ENCODE results near the gene SNRK. TPM values are rescaled to one million over a fixed set of nuclear protein-coding genes. Genes with fewer than 3 reads are reported as not detected.

The SNRK gene
- total and polyA plus RNA-seq, 2 of the 13 experiments (the other 11 are each of a cell fraction or from before 2014, with no cell fraction given) = 11.4 to 16.1 TPM

- TF ChIP-seq FOXA1 (IDR thresholded peaks at IDR 0.05) (no peak), FOXA1 (CRISPR knock-in tag; IDR thresholded peaks at IDR 0.05) (peak; percentile 31; the same call in 1 of the 2 replicates), ZFP90 (CRISPR knock-in tag; IDR thresholded peaks at IDR 0.05; ENCODE audit: borderline replicate concordance) (no peak), ZNF775 (CRISPR knock-in tag; IDR thresholded peaks at IDR 0.05; ENCODE audit: borderline replicate concordance) (no peak), SOX5 (CRISPR knock-in tag; IDR thresholded peaks at IDR 0.05; ENCODE audit: borderline replicate concordance) (no peak), BCL6 (CRISPR knock-in tag; IDR thresholded peaks at IDR 0.05) (no peak; the same call in none of the 2 replicates), ZNF3 (CRISPR knock-in tag; IDR thresholded peaks at IDR 0.05) (no peak), ZNF550 (CRISPR knock-in tag; IDR thresholded peaks at IDR 0.05; ENCODE audit: borderline replicate concordance) (no peak), CBX5 (CRISPR knock-in tag; IDR thresholded peaks at IDR 0.05; ENCODE audit: borderline replicate concordance) (no peak), ZNF180 (CRISPR knock-in tag; IDR thresholded peaks at IDR 0.05; ENCODE audit: borderline replicate concordance, low read depth) (no peak)
- TF ChIP-seq, protein P1, sequence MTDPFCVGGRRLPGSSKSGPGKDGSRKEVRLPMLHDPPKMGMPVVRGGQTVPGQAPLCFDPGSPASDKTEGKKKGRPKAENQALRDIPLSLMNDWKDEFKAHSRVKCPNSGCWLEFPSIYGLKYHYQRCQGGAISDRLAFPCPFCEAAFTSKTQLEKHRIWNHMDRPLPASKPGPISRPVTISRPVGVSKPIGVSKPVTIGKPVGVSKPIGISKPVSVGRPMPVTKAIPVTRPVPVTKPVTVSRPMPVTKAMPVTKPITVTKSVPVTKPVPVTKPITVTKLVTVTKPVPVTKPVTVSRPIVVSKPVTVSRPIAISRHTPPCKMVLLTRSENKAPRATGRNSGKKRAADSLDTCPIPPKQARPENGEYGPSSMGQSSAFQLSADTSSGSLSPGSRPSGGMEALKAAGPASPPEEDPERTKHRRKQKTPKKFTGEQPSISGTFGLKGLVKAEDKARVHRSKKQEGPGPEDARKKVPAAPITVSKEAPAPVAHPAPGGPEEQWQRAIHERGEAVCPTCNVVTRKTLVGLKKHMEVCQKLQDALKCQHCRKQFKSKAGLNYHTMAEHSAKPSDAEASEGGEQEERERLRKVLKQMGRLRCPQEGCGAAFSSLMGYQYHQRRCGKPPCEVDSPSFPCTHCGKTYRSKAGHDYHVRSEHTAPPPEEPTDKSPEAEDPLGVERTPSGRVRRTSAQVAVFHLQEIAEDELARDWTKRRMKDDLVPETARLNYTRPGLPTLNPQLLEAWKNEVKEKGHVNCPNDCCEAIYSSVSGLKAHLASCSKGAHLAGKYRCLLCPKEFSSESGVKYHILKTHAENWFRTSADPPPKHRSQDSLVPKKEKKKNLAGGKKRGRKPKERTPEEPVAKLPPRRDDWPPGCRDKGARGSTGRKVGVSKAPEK (CRISPR knock-in tag; IDR thresholded peaks at IDR 0.05; ENCODE audit: borderline replicate concordance) = no peak
These were observed 8.6 kb downstream of the SNRK start (continued) for GRCh38 chr3:43294975-43295374.

GRCh38 chr3:43296565-43296964 is 10.2 kb downstream of the SNRK start:
- in situ Hi-C loops (cut with HindIII; ENCODE audit: extremely low pct_ligation_motif_present, low pct_unique_long_range_greater_than_20kb) (no loop called here), intact Hi-C loops (cut with micrococcal nuclease; ENCODE audit: unreplicated experiment) (no loop called here)
- H2AFZ ChIP-seq (ENCODE audit: low read length) = no peak overlapping the region
- ChIA-PET POLR2A (no interaction called here), CTCF (ENCODE audit: low intra/inter-chr PET ratio, low total read pairs) (no interaction called here)
- peaks cover 78% of the 10 kb centered on the region for H4K20me1 ChIP-seq (ENCODE audit: insufficient read depth, low read length)
- H3K79me2 ChIP-seq (ENCODE audit: insufficient read depth, low read length) = peaks cover 98% of the 10 kb centered on the region
- no peak overlapping the region for H3K27ac ChIP-seq (ENCODE audit: extremely low read length, insufficient read depth, low read length)
- ATAC-seq (no peak), FAIRE-seq (no peak), DNase-seq (ENCODE audit: low spot score) (no peak)
- BruUV-seq (replicated peaks) = no TSS peak
- peaks cover 5 to 14% of the 10 kb centered on the region in 2 experiments; a peak in 2 of 5 replicates for H3K36me3 ChIP-seq (replicated peaks in 1 of 2; ENCODE audit: control insufficient read depth in 1 of 2, insufficient read depth in 2 of 2, low read length in 2 of 2)
- WGBS (ENCODE audit: low lambda C conversion rate) = 79% methylated on average over 1 of the region's 1 CpG
- no peak overlapping the region for H3K9ac ChIP-seq (ENCODE audit: insufficient read depth, low read depth, low read length)
- H3K9me3 ChIP-seq (ENCODE audit: low read length) = no peaks in the 10 kb centered on the region
- peaks cover 62% of the 10 kb centered on the region for H3K4me1 ChIP-seq (ENCODE audit: insufficient read depth, low read length)
- no peaks in the 10 kb centered on the region for H3K27me3 ChIP-seq (ENCODE audit: control insufficient read depth in 1 of 2, insufficient read depth in 2 of 2, low read length in 2 of 2)
- no peak overlapping the region for H3K4me3 ChIP-seq (replicated peaks in 1 of 3; ENCODE audit: insufficient read depth in 1 of 3, low read depth in 2 of 3, low read length in 3 of 3)
- H3K4me2 ChIP-seq (ENCODE audit: low read depth, low read length) = no peak overlapping the region
- TF ChIP-seq MED1 (CRISPR knock-in tag; IDR thresholded peaks at IDR 0.05) = no peak
- TF ChIP-seq, protein P2, sequence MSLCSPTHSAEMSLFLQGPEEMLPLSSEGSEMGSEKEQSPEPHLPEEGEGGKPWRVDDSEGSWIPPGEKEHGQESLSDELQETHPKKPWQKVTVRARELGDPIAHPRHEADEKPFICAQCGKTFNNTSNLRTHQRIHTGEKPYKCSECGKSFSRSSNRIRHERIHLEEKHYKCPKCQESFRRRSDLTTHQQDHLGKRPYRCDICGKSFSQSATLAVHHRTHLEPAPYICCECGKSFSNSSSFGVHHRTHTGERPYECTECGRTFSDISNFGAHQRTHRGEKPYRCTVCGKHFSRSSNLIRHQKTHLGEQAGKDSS (CRISPR knock-in tag; IDR thresholded peaks at IDR 0.05; ENCODE audit: borderline replicate concordance, low read depth) = no peak
- no peak for TF ChIP-seq HIVEP1 (CRISPR knock-in tag; IDR thresholded peaks at IDR 0.05)
- TF ChIP-seq, protein P3, sequence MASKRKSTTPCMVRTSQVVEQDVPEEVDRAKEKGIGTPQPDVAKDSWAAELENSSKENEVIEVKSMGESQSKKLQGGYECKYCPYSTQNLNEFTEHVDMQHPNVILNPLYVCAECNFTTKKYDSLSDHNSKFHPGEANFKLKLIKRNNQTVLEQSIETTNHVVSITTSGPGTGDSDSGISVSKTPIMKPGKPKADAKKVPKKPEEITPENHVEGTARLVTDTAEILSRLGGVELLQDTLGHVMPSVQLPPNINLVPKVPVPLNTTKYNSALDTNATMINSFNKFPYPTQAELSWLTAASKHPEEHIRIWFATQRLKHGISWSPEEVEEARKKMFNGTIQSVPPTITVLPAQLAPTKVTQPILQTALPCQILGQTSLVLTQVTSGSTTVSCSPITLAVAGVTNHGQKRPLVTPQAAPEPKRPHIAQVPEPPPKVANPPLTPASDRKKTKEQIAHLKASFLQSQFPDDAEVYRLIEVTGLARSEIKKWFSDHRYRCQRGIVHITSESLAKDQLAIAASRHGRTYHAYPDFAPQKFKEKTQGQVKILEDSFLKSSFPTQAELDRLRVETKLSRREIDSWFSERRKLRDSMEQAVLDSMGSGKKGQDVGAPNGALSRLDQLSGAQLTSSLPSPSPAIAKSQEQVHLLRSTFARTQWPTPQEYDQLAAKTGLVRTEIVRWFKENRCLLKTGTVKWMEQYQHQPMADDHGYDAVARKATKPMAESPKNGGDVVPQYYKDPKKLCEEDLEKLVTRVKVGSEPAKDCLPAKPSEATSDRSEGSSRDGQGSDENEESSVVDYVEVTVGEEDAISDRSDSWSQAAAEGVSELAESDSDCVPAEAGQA (IDR thresholded peaks at IDR 0.05; ENCODE audit: low read depth) = no peak
- TF ChIP-seq, protein P3 (CRISPR knock-in tag; IDR thresholded peaks at IDR 0.05; ENCODE audit: borderline replicate concordance) = no peak

All from HepG2 (cell line).